Heart left ventricle (tissue), 13 donors: ENCODE data around the gene PEG3.

Experiments
- POLR2A ChIP-seq, 2 donors: fragments of 450-650 bp; IDR thresholded peaks; one replicate each; pipeline ENCODE4 v1.6.1; 2017; ENCODE audit warnings: antibody characterized with exemption in 2 of 2, mild to moderate bottlenecking in 2 of 2, moderate library complexity in 2 of 2
- TF ChIP-seq, protein P1 (sequence below), 12 donors: fragments of 200-600 bp; sonication (generic) in 4 of 12; IDR thresholded peaks; one replicate each; pipeline versions ENCODE4 v1.5.0 to v1.8.0; 2018 to 2022; ENCODE audit warnings: antibody characterized with exemption in 12 of 12, mild to moderate bottlenecking in 5 of 12
- donor health status: ischemic (EF 13 %, LVEDD 7.1; RV severe dilation, severe dysfunction).
- donor health status: DM: no; HTN: yes; CAD: no.
- donor health status: DM: no; HTN: no; CAD: no.
- donor health status: ischemic (EF 25% LVEDD 6.9; RV normal size, moderate dysfunction).
- donor health status: ischemic (EF 25% LVEDD 5.7; RV mildly dilated, moderate dysfunction).
- donor health status: ischemic (EF 35%, LVEDD 5.7; RV mildly dilated, moderate dysfunction).
- donor health status: nonischemic (EF 11% LVEDD 7.7; RV severe dilation, severe dysfunction).
- donor health status: DM: yes; HTN: yes; CAD: no.
- donor health status: PGD.
- donor health status: ischemic (EF 29% LVEDD 5.4; RV normal size, mild dysfunction).
- donor health status: nonischemic (EF 23%, LVEDD 6.1; RV moderate dilation, normal function).

DNA sequence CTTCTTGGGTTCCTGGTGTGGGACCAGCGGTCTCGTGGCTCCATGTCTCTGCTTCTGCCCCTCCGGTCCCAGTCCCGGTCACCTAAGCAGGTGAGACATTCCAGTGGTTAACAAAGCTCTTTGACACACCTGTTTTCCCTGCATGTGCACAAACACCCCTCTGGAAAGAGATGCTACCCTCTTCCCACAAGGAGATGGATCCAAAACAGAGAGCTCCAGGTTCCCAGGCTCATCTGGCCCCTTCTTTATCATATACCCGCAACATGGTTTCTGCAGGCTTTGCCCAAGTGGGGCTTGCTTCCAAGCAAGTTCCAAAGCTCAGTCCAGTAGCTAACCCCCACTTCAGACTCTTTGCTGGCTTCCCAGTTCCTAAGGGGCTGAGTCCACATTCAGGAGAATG, 17.8 kb downstream of the PEG3 start:
- TF ChIP-seq, protein P1, sequence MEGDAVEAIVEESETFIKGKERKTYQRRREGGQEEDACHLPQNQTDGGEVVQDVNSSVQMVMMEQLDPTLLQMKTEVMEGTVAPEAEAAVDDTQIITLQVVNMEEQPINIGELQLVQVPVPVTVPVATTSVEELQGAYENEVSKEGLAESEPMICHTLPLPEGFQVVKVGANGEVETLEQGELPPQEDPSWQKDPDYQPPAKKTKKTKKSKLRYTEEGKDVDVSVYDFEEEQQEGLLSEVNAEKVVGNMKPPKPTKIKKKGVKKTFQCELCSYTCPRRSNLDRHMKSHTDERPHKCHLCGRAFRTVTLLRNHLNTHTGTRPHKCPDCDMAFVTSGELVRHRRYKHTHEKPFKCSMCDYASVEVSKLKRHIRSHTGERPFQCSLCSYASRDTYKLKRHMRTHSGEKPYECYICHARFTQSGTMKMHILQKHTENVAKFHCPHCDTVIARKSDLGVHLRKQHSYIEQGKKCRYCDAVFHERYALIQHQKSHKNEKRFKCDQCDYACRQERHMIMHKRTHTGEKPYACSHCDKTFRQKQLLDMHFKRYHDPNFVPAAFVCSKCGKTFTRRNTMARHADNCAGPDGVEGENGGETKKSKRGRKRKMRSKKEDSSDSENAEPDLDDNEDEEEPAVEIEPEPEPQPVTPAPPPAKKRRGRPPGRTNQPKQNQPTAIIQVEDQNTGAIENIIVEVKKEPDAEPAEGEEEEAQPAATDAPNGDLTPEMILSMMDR (IDR thresholded peaks at IDR 0.05), result no peak
- TF ChIP-seq POLR2A (IDR thresholded peaks at IDR 0.05), result no peak
